GM18909 (cell line): Measurements from ENCODE around the gene DPM2.

Experiments used
- ATAC-seq: cut with Tn5 transposase; IDR thresholded peaks from one replicate; pipeline ENCODE4 v1.9.1; 2021; ENCODE audit warnings: mild to moderate bottlenecking; ENCODE audit not compliant: unreplicated experiment, poor library complexity

Gene DPM2

DNA sequence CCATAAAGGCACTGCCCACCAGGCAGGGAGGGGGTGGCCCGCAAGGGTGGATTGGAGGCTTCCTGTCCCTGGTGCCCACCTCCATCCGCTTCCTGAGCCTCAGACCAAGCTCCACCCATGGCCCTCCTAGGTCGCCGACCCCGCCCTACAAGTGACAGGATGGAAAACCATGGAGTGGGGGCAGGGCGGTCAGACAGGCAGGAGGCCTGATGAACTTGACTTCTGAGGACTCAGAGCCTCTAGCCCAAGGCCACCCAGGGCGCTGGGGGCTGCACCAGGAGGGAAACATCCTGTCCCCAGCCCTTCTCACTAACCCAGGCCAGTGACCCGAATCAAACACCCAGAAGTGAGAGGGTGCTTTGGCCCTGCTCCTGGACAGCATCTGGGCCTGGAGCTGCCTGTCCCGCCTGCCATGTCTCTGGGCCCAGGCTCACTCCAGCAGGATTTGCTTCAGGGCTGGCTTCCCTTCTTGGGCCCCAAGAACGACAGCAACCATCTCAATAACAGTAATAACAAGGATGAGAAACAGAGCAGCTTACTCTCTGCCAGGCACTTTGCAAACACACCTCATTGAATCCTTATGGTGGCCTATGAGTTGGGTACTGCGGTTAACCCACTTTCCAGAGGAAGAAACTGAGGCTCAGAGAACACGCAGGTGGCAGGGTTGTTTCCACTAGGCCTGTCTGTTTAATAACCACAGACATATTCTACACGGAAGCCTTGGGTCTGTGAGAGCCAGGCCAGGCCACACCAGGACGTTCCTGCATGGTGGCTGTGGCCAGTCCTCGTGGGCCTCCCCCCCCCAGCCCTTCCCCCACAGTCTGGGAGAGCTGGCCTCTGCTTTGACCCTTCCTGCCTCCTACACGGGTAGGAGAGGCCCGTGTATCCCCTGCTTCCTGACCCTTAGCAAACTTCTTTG lies 33.8 kb downstream of the DPM2 start:
- peak; percentile 32 for ATAC-seq

DNA sequence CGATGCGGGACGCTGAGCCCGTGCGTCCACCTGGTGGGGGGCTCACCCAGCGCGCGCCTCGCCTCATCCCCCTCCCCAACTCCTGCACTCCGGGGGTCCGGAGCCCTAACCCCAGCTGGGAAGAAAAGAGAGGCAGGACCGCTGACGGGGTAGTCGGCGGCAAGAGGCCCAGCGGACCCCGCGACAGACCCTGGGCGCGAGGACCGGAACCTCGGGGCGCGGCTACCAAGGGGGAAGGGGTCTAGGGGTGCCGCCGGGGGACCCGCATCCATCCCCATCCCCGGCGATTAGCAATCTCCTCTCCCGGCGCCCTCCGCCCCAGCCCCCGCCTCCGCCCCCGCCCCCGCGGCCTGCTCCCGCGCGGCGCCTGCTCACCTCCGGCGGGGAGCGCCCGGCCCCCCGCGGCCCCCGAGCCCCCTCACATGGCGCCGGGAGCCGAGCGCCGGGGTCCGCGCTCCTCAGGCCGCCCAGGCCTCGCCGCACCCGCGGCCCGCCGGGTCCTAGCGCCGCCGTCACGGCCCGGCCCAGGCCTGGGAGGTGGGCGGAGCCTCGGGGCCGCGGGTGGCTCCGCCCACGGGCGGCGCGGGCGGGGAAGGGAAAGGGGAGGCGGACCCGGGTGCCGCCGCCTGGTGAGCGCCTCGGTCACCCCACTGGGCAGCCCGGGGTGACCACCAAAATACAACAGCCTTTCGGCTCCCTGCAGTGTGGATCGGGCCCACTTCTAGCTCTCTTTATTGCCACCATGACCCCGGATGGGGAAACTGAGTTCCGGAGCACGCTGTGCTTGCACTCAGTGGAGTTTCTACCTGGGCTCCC lies 38.3 kb downstream of the DPM2 start, which contains the start of gene ST6GALNAC6:
ST6GALNAC6 (minus strand) TSS at position 476 of the 816 bp plus-strand sequence. CDS start 1,622 bp downstream, outside the sequence.
- ATAC-seq: peak; percentile 58

DNA sequence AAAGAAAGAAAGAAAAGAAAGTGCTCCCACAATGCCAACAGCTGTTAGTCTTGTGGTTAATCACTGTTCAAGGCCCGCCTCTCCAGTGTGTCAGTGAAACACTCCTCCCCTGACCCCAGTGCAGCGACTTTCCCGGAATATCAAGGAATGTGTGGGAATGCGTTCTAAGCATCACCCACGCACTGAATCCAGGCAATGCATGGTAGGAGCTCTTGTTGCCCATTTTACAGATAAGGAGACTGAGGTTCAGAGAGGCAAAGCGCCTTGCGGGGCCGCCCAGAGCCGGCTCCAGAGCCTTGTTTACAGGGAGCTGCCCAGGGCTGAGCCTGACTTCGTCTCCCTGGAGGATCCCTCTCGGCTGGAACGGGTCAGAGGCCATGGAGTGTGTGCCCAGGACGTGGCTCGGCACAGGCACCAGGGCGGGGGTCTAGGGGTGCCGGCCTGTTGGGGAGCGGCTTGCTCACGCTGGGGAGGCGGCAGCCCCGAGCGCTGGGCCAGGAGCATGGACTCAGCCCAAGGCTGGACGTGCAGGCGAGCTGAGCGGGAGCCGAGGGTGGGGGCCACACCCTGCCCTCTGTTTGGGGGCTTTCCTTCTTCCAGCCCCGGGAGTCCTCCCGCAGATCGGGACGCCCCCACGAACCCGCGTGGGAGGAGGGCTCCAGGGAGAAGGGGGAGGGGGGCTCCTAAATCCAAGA lies 39.1 kb downstream of the DPM2 start:
- peak; percentile 10 for ATAC-seq

DNA sequence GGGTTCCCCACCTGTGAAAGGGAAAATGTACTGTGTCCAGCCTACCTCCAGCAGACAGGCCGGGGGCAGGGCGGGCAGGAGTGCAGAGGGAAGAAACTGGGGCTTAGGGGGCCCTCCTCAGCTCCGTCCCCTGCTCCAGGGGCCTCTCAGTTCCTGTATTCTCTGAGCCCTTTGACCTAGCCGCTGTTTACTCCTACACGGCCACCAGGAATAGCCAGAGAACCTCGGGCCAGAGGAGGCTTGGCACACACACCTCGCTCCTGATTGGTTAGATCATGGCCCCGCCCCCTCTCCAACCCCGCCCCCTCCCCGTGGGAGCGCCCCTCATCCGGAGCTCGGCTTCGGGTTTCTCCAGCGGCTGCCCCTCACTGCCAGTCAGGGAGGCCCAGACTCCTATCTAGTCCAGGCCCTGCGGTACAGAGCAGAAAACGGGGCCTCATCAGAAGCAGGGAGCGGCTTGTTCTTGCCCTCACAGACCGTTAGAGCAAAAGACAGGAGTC lies 40.4 kb downstream of the DPM2 start:
- no peak for ATAC-seq

DNA sequence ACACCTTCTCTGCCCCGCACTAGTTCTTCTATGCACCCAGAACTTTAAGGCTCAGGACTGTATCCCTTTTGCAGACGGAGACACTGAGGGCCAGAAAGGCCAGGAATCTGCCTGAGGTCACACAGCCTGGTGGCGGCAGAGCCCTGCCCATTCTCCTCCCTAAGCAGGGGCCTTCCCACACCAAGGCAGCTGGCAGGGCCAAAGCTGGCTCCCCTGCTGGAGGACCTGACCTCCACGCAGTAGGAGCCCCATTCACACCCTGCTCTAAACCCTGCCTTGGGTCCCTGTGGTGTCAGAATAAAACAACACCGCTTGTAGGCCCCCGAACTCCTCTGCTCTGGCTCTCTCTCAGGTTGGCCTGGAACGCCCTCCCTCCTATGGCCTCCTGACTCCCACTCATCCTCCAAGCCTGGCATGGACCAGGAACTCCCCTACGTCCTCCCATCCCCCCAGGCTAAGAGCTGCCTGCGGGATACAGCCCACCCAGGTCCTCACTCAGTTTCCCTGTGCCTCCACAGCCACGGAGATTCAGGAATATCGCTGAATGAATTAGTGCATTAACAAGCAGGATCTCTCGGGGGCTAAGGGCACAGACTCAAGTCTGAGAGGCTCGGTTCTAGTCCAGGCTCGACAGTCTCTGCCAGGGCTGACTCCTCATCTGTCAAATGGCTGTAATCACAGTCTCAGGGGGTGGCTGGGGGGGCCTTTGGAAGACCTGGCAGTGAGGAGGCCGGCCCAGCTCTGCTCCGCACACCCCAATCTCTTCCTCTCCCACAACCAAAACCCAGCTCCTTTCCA lies 41.1 kb downstream of the DPM2 start:
- no peak for ATAC-seq

DNA sequence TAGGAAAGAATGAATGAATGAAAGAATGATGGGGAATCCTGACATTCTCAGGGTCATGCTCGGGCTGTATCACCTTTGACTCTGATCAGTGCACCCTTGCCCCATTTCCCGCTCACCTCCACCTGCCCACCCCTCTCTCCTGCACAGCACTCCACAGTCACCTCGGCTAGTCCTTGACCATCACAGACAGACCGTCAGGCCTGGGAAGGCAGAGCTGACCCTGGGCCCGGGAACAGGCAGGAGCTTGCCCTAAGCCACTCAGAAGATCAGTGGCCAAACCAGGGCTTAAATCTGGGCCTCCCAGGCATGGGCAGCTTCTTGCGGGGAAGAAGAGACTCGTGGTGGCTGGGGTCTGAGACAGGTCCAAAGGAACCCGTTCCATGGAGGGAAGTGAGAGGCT lies 41.8 kb downstream of the DPM2 start:
- no peak for ATAC-seq

DNA sequence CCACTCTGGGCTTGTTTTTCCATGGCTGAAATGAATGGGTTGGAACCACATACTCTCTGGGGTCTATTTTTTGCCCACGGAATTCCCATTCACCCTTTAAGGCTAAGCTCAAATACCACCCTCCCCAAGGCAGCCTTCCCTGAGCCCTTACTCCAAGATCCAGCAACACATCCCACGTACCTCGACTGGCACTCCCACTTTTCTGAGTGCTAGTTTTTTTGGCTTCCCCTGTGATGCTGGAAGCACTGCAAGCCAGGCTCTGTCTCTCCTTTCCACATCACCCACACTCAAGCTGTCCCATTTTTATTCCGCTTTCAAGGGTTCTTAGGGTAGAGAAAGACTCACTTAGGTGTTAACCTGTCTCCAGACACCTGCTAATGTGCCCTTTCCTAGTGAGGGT lies 44.3 kb downstream of the DPM2 start:
- no peak for ATAC-seq

DNA sequence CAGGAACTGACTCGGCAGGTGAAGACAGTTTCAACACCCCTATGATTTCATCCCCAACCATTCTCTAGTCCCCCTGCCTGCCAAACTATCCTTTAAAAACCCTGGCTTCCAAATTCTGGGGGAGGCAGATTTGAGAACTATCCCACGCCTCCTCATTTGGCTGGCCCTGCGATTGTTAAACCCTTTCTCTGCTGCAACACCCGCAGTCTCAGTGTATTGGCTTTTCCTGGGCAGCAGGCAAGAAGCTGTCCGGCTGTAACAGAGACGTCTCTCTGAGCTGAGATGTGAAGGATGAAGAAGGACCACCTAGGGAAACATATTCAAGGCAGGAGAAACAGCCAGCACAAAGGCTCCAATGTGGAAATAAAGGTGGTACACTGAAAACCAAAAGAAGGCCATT lies 44.8 kb downstream of the DPM2 start:
- no peak for ATAC-seq

DNA sequence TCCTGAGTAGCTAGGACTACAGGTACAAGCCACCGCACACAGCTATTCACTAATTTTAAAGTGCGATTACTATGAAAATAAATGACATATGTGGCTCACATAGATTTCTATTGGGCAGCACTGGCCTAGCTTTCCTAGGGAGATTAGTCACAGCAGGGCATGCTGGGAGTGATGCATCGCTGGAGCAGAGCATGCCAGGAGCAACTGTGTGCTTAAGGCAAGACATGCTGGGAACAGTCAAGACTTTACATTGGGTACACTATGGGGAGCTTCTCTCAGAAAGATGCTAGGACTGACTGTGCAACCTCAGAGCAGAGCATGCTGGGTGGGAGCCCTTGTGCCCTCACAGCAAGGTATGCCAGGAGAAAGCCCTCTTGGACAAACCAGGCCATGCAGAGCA lies 47.6 kb downstream of the DPM2 start:
- no peak for ATAC-seq

DNA sequence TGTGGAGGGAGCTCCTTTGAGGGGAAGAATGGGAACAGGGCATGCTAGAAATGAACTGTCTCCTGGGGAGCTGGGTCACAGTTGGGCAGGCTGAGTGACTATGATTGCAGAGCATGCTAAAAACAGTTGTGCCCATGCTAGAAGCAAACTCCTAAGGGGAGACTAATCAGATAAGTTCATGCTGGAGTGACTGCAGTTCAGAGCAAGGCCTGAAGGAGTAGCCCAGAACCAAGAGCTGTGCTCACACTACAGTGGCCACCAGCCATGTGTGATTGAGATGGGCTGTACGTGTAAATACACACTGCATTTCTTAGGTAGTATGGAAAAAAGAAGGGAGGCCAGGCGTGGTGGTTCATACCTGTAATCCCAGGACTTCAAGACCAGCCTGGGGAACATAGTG lies 49.9 kb downstream of the DPM2 start:
- no peak for ATAC-seq

DNA sequence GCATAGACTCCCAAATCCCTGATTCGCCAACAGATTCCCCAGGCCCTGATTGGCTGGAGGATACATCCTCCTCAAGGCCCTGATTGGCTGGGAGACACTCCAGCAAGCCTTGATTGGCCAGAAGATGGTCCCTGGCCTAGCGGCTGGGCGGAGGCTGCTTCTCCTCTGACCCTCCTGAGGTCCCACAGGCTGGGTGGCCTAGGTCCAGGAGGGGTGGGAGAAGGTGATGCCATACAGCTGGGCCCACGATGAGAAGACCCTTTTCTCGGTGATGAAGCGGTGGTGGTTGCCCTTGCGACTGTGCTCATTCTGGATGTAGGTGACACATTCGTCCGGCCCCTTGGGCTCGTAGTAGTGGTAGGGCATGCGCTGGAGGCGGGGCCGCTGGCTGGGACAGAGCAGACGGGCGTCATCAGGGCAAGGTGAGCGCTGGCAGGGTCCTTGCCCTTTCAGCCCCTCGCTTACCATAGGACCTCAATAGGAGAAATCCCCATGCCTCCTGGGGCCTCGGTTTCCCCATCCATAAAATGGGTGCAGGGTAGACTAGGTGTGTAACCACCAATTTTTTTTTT lies 51.2 kb downstream of the DPM2 start:
- no peak for ATAC-seq

DNA sequence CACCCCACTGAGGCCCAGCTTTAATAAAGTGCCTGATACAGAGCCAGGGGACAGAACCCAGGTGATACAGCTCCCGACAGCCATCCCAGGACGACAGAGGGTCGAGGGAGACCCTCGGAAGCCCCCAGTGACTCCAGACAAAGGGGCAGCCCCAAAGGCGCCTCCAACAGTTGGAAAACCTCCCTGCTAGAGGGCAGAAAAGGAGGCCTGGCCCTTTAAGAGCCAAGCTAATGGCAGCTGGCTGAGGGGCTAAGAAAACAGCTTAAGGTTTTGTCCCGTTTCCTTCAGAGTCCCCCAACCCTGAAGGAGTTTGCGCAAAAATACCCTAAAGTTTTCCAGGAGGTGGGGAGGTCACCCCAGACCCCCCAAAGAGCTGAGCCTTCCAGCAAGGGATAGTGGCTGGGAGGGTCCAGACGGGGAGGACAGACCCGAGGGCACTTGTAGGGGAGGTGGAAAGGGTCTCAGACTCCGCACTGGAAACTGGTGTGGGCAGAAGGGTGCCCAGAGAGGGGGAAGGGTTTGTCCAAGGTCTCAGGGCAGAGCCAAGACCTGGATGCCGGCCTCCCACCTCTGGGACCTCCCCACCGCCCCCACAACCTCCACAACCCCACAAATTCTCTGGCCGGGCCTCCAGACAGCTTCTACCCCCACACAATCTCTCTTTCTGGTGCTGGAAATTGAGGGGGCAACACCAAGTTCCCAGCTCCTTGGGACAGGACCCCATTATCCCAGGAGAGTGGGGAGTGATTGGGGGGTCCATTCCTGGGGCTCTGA lies 52.0 kb downstream of the DPM2 start:
- ATAC-seq: no peak
